Measurements from ENCODE around the gene TRIM72. TPM values are rescaled to one million over a fixed set of nuclear protein-coding genes. Genes with fewer than 3 reads are reported as not detected.
"Not testable (repeated sequence)": the region's sequence is repeated elsewhere in the genome, so short reads cannot be mapped to it uniquely, and the experiment has no call there.

TRIM72 gene
- polyA plus RNA-seq, 4 donors: 0.04 to 0.15 (median 0.11) TPM

- not testable (repeated sequence) for DNase-seq (ENCODE audit: low read depth in 4 of 4, low spot score in 3 of 4)
Observed at GRCh38 chr16:31278853-31279252, 64.9 kb downstream of the TRIM72 start.

Other genes starting within 250 kb of the TRIM72 start
- 10 to 100 TPM in 2 of 4 donors, 1 to 10 TPM in 2; 6.7 to 11.8 (median 8.9) TPM for gene HSD3B7, start 228.9 kb upstream of the TRIM72 start, polyA plus RNA-seq (ENCODE audit: insufficient read length in 4 of 4)
- gene STX1B, start 203.5 kb upstream of the TRIM72 start, polyA plus RNA-seq (ENCODE audit: insufficient read length in 4 of 4): 1 to 10 TPM; 1.2 to 2.8 (median 2.2) TPM
- gene STX4, start 180.6 kb upstream of the TRIM72 start, polyA plus RNA-seq (ENCODE audit: insufficient read length in 4 of 4): 10 to 100 TPM; 29.1 to 48.6 (median 34.8) TPM
- gene ZNF668, start 139.9 kb upstream of the TRIM72 start, polyA plus RNA-seq (ENCODE audit: insufficient read length in 4 of 4): 1 to 10 TPM; 4.6 to 9.0 (median 5.7) TPM
- 10 to 100 TPM; 10.3 to 15.0 (median 11.7) TPM for gene ZNF646, start 139.7 kb upstream of the TRIM72 start, polyA plus RNA-seq (ENCODE audit: insufficient read length in 4 of 4)
- 1 to 10 TPM in 3 of 4 donors, under 1 TPM in 1; 0.59 to 2.1 (median 1.1) TPM for gene PRSS53, start 125.2 kb upstream of the TRIM72 start, polyA plus RNA-seq (ENCODE audit: insufficient read length in 4 of 4)
- 10 to 100 TPM; 74.1 to 77.8 (median 76.9) TPM for gene VKORC1, start 119.3 kb upstream of the TRIM72 start, polyA plus RNA-seq (ENCODE audit: insufficient read length in 4 of 4)
- gene BCKDK, start 105.7 kb upstream of the TRIM72 start, polyA plus RNA-seq (ENCODE audit: insufficient read length in 4 of 4): 10 to 100 TPM; 30.1 to 46.3 (median 35.9) TPM
- gene KAT8, start 96.5 kb upstream of the TRIM72 start, polyA plus RNA-seq (ENCODE audit: insufficient read length in 4 of 4): 10 to 100 TPM; 54.1 to 80.2 (median 62.6) TPM
- 10 to 100 TPM in 3 of 4 donors, 1 to 10 TPM in 1; 2.1 to 70.6 (median 54.9) TPM for gene PRSS8, start 78.4 kb upstream of the TRIM72 start, polyA plus RNA-seq (ENCODE audit: insufficient read length in 4 of 4)
- gene PRSS36, start 64.1 kb upstream of the TRIM72 start, polyA plus RNA-seq (ENCODE audit: insufficient read length in 4 of 4): 1 to 10 TPM in 2 of 4 donors, under 1 TPM in 2; 0.73 to 2.4 (median 1.5) TPM
- 100 to 1,000 TPM; 577 to 823 (median 699) TPM for gene FUS, start 34.0 kb upstream of the TRIM72 start, polyA plus RNA-seq (ENCODE audit: insufficient read length in 4 of 4)
- gene PYCARD, start 11.4 kb upstream of the TRIM72 start, polyA plus RNA-seq (ENCODE audit: insufficient read length in 4 of 4): 10 to 100 TPM in 2 of 4 donors, 1 to 10 TPM in 2; 8.5 to 13.7 (median 10.9) TPM
- gene PYDC1, start 3.0 kb downstream of the TRIM72 start, polyA plus RNA-seq (ENCODE audit: insufficient read length in 4 of 4): not detected
- 1 to 10 TPM; 1.3 to 5.4 (median 2.5) TPM for gene ITGAM, start 45.9 kb downstream of the TRIM72 start, polyA plus RNA-seq (ENCODE audit: insufficient read length in 4 of 4)
- gene ITGAX, start 141.1 kb downstream of the TRIM72 start, polyA plus RNA-seq (ENCODE audit: insufficient read length in 4 of 4): 1 to 10 TPM in 2 of 4 donors, under 1 TPM in 2; 0.53 to 1.8 (median 1.0) TPM
- under 1 TPM in 3 of 4 donors, not detected in 1; 0.09 to 0.18 (median 0.10) TPM for gene ITGAD, start 179.2 kb downstream of the TRIM72 start, polyA plus RNA-seq (ENCODE audit: insufficient read length in 4 of 4)
- under 1 TPM in 3 of 4 donors, not detected in 1; 0.60 to 0.99 (median 0.79) TPM for gene COX6A2, start 214.2 kb downstream of the TRIM72 start, polyA plus RNA-seq (ENCODE audit: insufficient read length in 4 of 4)
- gene ZNF843, start 228.7 kb downstream of the TRIM72 start, polyA plus RNA-seq (ENCODE audit: insufficient read length in 4 of 4): 1 to 10 TPM; 2.8 to 3.2 (median 2.9) TPM
- gene ARMC5, start 245.4 kb downstream of the TRIM72 start, polyA plus RNA-seq (ENCODE audit: insufficient read length in 4 of 4): 10 to 100 TPM in 2 of 4 donors, 1 to 10 TPM in 2; 9.0 to 15.1 (median 10.3) TPM